ENCODE data around the gene FMN2.

The FMN2 gene

GRCh38 chr1:240515505-240515904, 423.8 kb downstream of the FMN2 start:
- DNase-seq (ENCODE audit: low read depth in 2 of 2): peak; percentile 13 to 43
- H3K4me3 ChIP-seq (replicated peaks in 1 of 2; ENCODE audit: low read depth in 2 of 2, low read length in 2 of 2): no peak overlapping the region
- TF ChIP-seq CTCF (IDR thresholded peaks at IDR 0.05; ENCODE audit: low read depth, low read length): no peak

GRCh38 chr1:240516069-240516468, 424.4 kb downstream of the FMN2 start:
- no peak for TF ChIP-seq CTCF (IDR thresholded peaks at IDR 0.05; ENCODE audit: low read depth, low read length)
- DNase-seq (ENCODE audit: low read depth in 2 of 2): no peak
- H3K4me3 ChIP-seq (replicated peaks in 1 of 2; ENCODE audit: low read depth in 2 of 2, low read length in 2 of 2): no peak overlapping the region

GRCh38 chr1:240517891-240518290, 426.2 kb downstream of the FMN2 start:
- H3K4me3 ChIP-seq (replicated peaks in 1 of 2; ENCODE audit: low read depth in 2 of 2, low read length in 2 of 2): no peak overlapping the region
- DNase-seq (ENCODE audit: low read depth in 2 of 2): no peak
- no peak for TF ChIP-seq CTCF (IDR thresholded peaks at IDR 0.05; ENCODE audit: low read depth, low read length)

- no peak overlapping the region for H3K4me3 ChIP-seq (replicated peaks in 1 of 2; ENCODE audit: low read depth in 2 of 2, low read length in 2 of 2)
- no peak for DNase-seq (ENCODE audit: low read depth in 2 of 2)
- no peak for TF ChIP-seq CTCF (IDR thresholded peaks at IDR 0.05; ENCODE audit: low read depth, low read length)
Observed at GRCh38 chr1:240522122-240522822, 430.6 kb downstream of the FMN2 start.

- TF ChIP-seq CTCF (IDR thresholded peaks at IDR 0.05; ENCODE audit: low read depth, low read length): no peak
- DNase-seq (ENCODE audit: low read depth in 2 of 2): no peak
- no peak overlapping the region for H3K4me3 ChIP-seq (replicated peaks in 1 of 2; ENCODE audit: low read depth in 2 of 2, low read length in 2 of 2)
Observed at GRCh38 chr1:240524356-240525069, 432.8 kb downstream of the FMN2 start.

Data from cardiac fibroblast (primary cell).